ENCODE data around the gene RAB40B.

DNA sequence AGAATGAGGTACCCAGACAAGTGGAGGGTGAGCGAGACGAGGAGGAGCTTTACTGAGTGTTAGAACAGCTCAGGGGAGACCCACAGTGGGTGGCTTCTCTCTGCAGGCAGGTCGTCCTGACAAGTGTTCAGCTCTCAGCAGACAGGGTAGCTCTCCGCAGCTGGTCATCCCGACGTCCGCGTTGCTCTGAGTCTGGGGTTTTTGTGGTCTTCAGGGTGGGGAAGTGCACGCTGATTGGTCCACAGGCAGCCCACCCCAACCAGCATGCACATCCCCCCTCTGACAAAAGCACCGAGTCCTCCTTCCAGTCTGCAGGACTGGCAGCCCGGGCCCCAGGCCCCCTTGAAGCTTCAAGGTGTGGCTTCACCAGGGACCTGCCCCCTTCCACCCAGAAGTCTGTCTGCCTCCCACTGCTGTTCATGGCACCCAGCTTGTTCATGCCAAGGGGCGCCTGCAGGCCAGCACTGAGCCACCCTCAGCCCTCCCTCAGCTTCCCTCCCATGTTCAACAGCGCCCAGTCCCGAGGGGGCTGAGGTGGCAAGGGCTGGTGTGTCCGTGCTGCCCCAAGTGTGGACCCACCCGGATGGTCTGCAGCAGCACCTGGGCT is 30.4 kb downstream of the RAB40B start:
- TF ChIP-seq, protein P1, sequence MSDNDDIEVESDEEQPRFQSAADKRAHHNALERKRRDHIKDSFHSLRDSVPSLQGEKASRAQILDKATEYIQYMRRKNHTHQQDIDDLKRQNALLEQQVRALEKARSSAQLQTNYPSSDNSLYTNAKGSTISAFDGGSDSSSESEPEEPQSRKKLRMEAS (IDR thresholded peaks at IDR 0.05): no peak
- TF ChIP-seq XRCC5 (optimal IDR thresholded peaks at IDR 0.05; ENCODE audit: low read length): no peak
